Hepatocyte (in vitro differentiated cells): ENCODE measurements around the gene VTN. TPM values are rescaled to one million over a fixed set of nuclear protein-coding genes. Genes with fewer than 3 reads are reported as not detected.
A peak's percentile ranks its signal among the peaks of the same experiment; 100 is the strongest.

Source experiments
- DNase-seq: peaks from one replicate; pipeline ENCODE4 v3.0.0-alpha.2; 2016; ENCODE audit warnings: low spot score
- H2AFZ ChIP-seq: fragments of 200-600 bp; sonication (generic); 2 replicates; pipeline ENCODE4 v1.6.0; 2016; ENCODE audit warnings: antibody characterized with exemption, mild to moderate bottlenecking
- H3K27ac ChIP-seq: fragments of 200-600 bp; sonication (generic); 2 replicates; pipeline ENCODE4 v1.5.1; 2016; ENCODE audit warnings: mild to moderate bottlenecking
- H3K27me3 ChIP-seq: fragments of 200-600 bp; sonication (generic); 2 replicates; pipeline ENCODE4 v1.6.1; 2016
- H3K36me3 ChIP-seq: fragments of 200-600 bp; sonication (generic); replicated peaks from 2 replicates; pipeline ENCODE4 v1.5.1; 2016; ENCODE audit warnings: low read depth; ENCODE audit not compliant: insufficient read depth
- H3K4me1 ChIP-seq: fragments of 200-600 bp; sonication (generic); 2 replicates; pipeline ENCODE4 v1.5.1; 2016; ENCODE audit warnings: mild to moderate bottlenecking, moderate library complexity; ENCODE audit not compliant: insufficient read depth
- H3K4me2 ChIP-seq: fragments of 200-600 bp; sonication (generic); 2 replicates; pipeline ENCODE4 v1.6.0; 2016
- H3K4me3 ChIP-seq: fragments of 200-600 bp; sonication (generic); 2 replicates; pipeline ENCODE4 v1.5.1; 2016; ENCODE audit warnings: mild to moderate bottlenecking
- H3K79me2 ChIP-seq: fragments of 200-600 bp; sonication (generic); 2 replicates; pipeline ENCODE4 v1.6.0; 2017; ENCODE audit warnings: mild to moderate bottlenecking
- H3K9me2 ChIP-seq: fragments of 200-600 bp; sonication (generic); replicated peaks from 2 replicates; pipeline ENCODE4 v1.6.0; 2017; ENCODE audit warnings: mild to moderate bottlenecking; ENCODE audit not compliant: insufficient read depth
- H3K9me3 ChIP-seq: fragments of 200-600 bp; sonication (generic); 2 replicates; pipeline ENCODE4 v1.5.1; 2016; ENCODE audit warnings: low read depth, mild to moderate bottlenecking
- H4K20me1 ChIP-seq: fragments of 200-600 bp; sonication (generic); 2 replicates; pipeline ENCODE4 v1.6.0; 2016; ENCODE audit warnings: mild to moderate bottlenecking; ENCODE audit not compliant: insufficient read depth, poor library complexity, severe bottlenecking
- EZH2 ChIP-seq: fragments of 200-600 bp; sonication (generic); IDR thresholded peaks from 2 replicates; pipeline ENCODE4 v1.6.1; 2016; ENCODE audit warnings: antibody characterized with exemption, mild to moderate bottlenecking, borderline replicate concordance
- EZH2phosphoT487 ChIP-seq: fragments of 200-600 bp; sonication (generic); IDR thresholded peaks from one replicate; pipeline ENCODE4 v1.6.1; 2018; ENCODE audit warnings: antibody characterized with exemption, mild to moderate bottlenecking, low read depth, moderate library complexity; ENCODE audit not compliant: unreplicated experiment, severe bottlenecking
- WGBS: methylation state at CpG from one replicate; pipeline ENCODE4 v1.1.6; 2016; ENCODE audit warnings: low lambda C conversion rate; ENCODE audit errors: missing lambda C conversion rate; 5-methylcytosine and 5-hydroxymethylcytosine counted together
- polyA plus RNA-seq: library from polyadenylated mRNA; unstranded; fragments of >200 nt; fragmentation: Nextera tagmentation; extraction: Ambion mirVana; gene quantifications from 2 replicates; pipeline ENCODE4 v1.2.1, GENCODE V29; 2016
- total RNA-seq: library from RNA; depleted of rRNA; stranded (reverse); fragments of >200 nt; gene quantifications from 2 replicates; pipeline ENCODE4 v1.2.3, GENCODE V29; 2014
- TF ChIP-seq, protein P1 (sequence below): fragments of 200-600 bp; sonication (generic); IDR thresholded peaks from 2 replicates; pipeline ENCODE4 v1.5.1; 2016; ENCODE audit warnings: antibody characterized with exemption, mild to moderate bottlenecking; ENCODE audit not compliant: poor library complexity

Gene VTN
- total and polyA plus RNA-seq, 2 experiments from 2014 or later = 763 to 1,128 TPM

DNA sequence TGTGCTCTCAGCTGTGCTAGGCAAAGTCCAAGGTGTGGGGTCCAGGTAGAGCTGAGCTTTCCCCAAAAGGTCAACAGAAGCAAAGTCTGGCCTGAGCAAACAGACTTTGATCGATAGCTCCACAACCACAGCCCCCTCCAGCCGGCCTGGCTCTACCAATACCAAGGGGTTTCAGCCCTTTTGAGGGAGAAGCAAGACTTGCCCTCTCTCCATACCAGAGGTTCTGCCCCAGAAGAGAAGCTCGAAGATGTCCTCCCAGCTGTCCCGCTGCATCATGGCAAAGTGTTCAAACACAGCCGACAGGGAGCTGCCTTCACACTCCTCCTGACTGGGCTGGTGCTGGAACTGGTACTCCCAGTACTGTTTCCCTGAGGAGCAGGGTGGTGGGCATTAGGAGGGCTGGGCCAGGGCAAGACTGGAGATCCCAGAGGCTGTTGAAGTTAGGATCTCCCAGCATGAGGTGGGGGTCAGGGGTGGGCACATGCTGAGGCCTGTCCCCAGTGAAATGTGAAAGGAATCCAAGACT, 1.7 kb downstream of the VTN start:
- WGBS = 53% methylated on average over 5 of the region's 5 CpGs
- H3K4me1 ChIP-seq = peaks cover 24% of the 10 kb centered on the region
- H4K20me1 ChIP-seq = peaks cover 10% of the 10 kb centered on the region
- no peak overlapping the region for H3K4me3 ChIP-seq
- no peaks in the 10 kb centered on the region for H3K9me2 ChIP-seq
- no peak overlapping the region for H2AFZ ChIP-seq
- H3K27me3 ChIP-seq = peaks cover 7% of the 10 kb centered on the region
- DNase-seq = peak; percentile 49
- H3K36me3 ChIP-seq = no peaks in the 10 kb centered on the region
- TF ChIP-seq, protein P1, sequence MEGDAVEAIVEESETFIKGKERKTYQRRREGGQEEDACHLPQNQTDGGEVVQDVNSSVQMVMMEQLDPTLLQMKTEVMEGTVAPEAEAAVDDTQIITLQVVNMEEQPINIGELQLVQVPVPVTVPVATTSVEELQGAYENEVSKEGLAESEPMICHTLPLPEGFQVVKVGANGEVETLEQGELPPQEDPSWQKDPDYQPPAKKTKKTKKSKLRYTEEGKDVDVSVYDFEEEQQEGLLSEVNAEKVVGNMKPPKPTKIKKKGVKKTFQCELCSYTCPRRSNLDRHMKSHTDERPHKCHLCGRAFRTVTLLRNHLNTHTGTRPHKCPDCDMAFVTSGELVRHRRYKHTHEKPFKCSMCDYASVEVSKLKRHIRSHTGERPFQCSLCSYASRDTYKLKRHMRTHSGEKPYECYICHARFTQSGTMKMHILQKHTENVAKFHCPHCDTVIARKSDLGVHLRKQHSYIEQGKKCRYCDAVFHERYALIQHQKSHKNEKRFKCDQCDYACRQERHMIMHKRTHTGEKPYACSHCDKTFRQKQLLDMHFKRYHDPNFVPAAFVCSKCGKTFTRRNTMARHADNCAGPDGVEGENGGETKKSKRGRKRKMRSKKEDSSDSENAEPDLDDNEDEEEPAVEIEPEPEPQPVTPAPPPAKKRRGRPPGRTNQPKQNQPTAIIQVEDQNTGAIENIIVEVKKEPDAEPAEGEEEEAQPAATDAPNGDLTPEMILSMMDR = no peak
- TF ChIP-seq EZH2phosphoT487 (no peak), EZH2 (no peak)
- peaks cover 6% of the 10 kb centered on the region for H3K79me2 ChIP-seq
- peak overlapping the region; percentile 92 for H3K27ac ChIP-seq
- H3K4me2 ChIP-seq = peak overlapping the region; percentile 89
- H3K9me3 ChIP-seq = no peaks in the 10 kb centered on the region

DNA sequence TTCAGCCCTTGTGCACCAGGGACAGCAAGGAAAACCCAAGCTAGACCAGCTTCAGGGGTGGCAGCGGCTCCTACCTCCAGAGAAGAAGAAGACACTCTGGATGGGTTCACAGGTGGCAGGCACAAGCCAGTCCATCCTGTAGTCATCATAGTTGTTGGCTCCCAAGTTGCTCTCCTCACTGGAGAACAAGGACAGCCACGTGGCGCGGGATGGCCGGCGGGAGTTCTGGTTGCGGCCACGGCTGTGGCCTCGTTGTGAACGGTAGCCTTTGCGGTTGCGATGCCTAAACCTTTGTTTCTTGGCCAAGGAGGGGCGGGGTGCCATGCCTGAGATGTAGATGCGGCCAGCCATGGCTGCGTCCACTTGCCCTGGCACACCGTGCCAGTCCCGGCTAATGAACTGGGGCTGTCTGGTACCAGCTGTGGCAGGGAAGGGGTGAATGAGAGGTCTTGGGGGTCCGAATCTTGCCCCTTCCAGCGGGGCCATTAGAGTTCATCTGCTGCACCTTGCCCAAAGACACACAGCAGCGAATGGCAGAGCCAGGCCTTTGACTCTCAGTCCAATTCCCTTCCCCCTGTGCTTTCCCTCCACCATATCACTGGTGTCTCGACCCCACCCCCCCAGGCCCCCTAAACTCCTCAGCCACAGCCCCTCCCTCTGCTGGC, 2.3 kb downstream of the VTN start:
- peaks cover 4% of the 10 kb centered on the region for H4K20me1 ChIP-seq
- WGBS = 89% methylated on average over 19 of the region's 21 CpGs
- H3K4me3 ChIP-seq = no peak overlapping the region
- no peaks in the 10 kb centered on the region for H3K9me2 ChIP-seq
- TF ChIP-seq, protein P1 = no peak
- no peak for TF ChIP-seq EZH2phosphoT487
- TF ChIP-seq EZH2 = no peak
- DNase-seq = peak; percentile 5
- H3K27me3 ChIP-seq = peaks cover under 1% of the 10 kb centered on the region
- no peaks in the 10 kb centered on the region for H3K36me3 ChIP-seq
- no peaks in the 10 kb centered on the region for H3K9me3 ChIP-seq
- no peak overlapping the region for H2AFZ ChIP-seq
- H3K79me2 ChIP-seq = peaks cover 3% of the 10 kb centered on the region
- H3K4me2 ChIP-seq = peak overlapping the region; percentile 41
- H3K27ac ChIP-seq = no peak overlapping the region
- H3K4me1 ChIP-seq = peaks cover 20% of the 10 kb centered on the region

DNA sequence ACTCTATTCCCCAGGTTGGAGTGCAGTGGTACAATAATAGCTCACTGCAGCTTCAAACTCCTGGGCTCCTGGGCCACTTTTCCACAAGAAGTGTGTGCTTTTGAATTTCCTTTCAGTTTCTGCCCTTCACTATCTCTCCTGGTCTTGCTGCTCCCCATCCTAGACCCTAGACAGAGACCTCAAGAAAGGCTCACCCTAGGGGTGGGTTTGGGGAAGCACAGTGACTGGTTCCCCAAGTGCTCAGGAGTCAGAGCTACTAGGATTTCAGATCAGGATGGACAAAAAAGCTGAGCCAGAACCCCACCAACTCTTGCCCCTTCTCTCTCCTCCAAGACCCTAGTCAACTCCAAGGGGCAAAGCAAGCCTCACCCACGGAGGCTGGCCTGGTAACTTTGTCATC, 3.5 kb downstream of the VTN start:
- no peaks in the 10 kb centered on the region for H3K9me2 ChIP-seq

More for the DNA sequence above, 3.5 kb downstream of the VTN start:
- peaks cover 14% of the 10 kb centered on the region for H3K4me1 ChIP-seq
- H3K36me3 ChIP-seq = no peaks in the 10 kb centered on the region
- no peaks in the 10 kb centered on the region for H3K27me3 ChIP-seq
- no peaks in the 10 kb centered on the region for H3K9me3 ChIP-seq
- 89% methylated on average over 1 of the region's 1 CpG for WGBS
- no peak for DNase-seq
- H3K4me3 ChIP-seq = no peak overlapping the region
- H3K4me2 ChIP-seq = no peak overlapping the region
- H2AFZ ChIP-seq = no peak overlapping the region
- H3K27ac ChIP-seq = no peak overlapping the region
- no peaks in the 10 kb centered on the region for H4K20me1 ChIP-seq
- no peak for TF ChIP-seq EZH2
- TF ChIP-seq EZH2phosphoT487 = no peak
- TF ChIP-seq, protein P1 = no peak
- H3K79me2 ChIP-seq = no peaks in the 10 kb centered on the region
